Ramos (cell line): ENCODE results near the gene SLC26A8.
"Not testable (repeated sequence)": the region's sequence is repeated elsewhere in the genome, so short reads cannot be mapped to it uniquely, and the experiment has no call there.

Experiments
- in situ Hi-C: fragments of 300-500 bp; cut with MboI; formaldehyde crosslinking; loops from one replicate; pipeline ENCODE4 v1.14.3; 2022; ENCODE audit warnings: low sequenced_read_pairs; ENCODE audit not compliant: unreplicated experiment

Gene SLC26A8

GRCh38 chr6:35920793-35921732 is 103.4 kb downstream of the SLC26A8 start, which contains the start of gene SRPK1:
Gene SRPK1, minus strand, starts transcription at chr6:35921098. Its CDS starts 42 bp downstream, at chr6:35921056.
- in situ Hi-C loops = no loop called here

- in situ Hi-C loops = no loop called here
These were observed 104.4 kb downstream of the SLC26A8 start for GRCh38 chr6:35919827-35920751.

GRCh38 chr6:35919085-35919826 is 105.2 kb downstream of the SLC26A8 start:
- in situ Hi-C loops = no loop called here

- in situ Hi-C loops = not testable (repeated sequence)
These were observed 107.5 kb downstream of the SLC26A8 start for GRCh38 chr6:35916893-35917292.

GRCh38 chr6:35916056-35916455 is 108.4 kb downstream of the SLC26A8 start:
- in situ Hi-C loops = no loop called here

GRCh38 chr6:35914536-35914935 is 109.9 kb downstream of the SLC26A8 start:
- in situ Hi-C loops = no loop called here

- in situ Hi-C loops = no loop called here
These were observed 112.4 kb downstream of the SLC26A8 start for GRCh38 chr6:35911871-35912653.

GRCh38 chr6:35909571-35909970 is 114.9 kb downstream of the SLC26A8 start:
- in situ Hi-C loops = not testable (repeated sequence)

GRCh38 chr6:35908753-35909401 is 115.6 kb downstream of the SLC26A8 start:
- in situ Hi-C loops = not testable (repeated sequence)

GRCh38 chr6:35907750-35908149 is 116.7 kb downstream of the SLC26A8 start:
- in situ Hi-C loops = no loop called here

- in situ Hi-C loops = no loop called here
These were observed 118.0 kb downstream of the SLC26A8 start for GRCh38 chr6:35906499-35906846.

- in situ Hi-C loops = no loop called here
These were observed 118.5 kb downstream of the SLC26A8 start for GRCh38 chr6:35905841-35906498.

- in situ Hi-C loops = no loop called here
These were observed 119.2 kb downstream of the SLC26A8 start for GRCh38 chr6:35905141-35905785.

- in situ Hi-C loops = no loop called here
These were observed 120.8 kb downstream of the SLC26A8 start for GRCh38 chr6:35903679-35904078.

GRCh38 chr6:35900448-35900847 is 124.0 kb downstream of the SLC26A8 start:
- in situ Hi-C loops = no loop called here

GRCh38 chr6:35898003-35898402 is 126.4 kb downstream of the SLC26A8 start:
- in situ Hi-C loops = no loop called here

- in situ Hi-C loops = no loop called here
These were observed 127.0 kb downstream of the SLC26A8 start for GRCh38 chr6:35897486-35897885.

- in situ Hi-C loops = no loop called here
These were observed 127.4 kb downstream of the SLC26A8 start for GRCh38 chr6:35897036-35897435.
